Measurements from ENCODE around the gene MRPL9. TPM values are rescaled to one million over a fixed set of nuclear protein-coding genes. Genes with fewer than 3 reads are reported as not detected.

Gene MRPL9
- total and polyA plus RNA-seq, 12 donors, result 39.9 to 57.7 (median 48.1) TPM

DNA sequence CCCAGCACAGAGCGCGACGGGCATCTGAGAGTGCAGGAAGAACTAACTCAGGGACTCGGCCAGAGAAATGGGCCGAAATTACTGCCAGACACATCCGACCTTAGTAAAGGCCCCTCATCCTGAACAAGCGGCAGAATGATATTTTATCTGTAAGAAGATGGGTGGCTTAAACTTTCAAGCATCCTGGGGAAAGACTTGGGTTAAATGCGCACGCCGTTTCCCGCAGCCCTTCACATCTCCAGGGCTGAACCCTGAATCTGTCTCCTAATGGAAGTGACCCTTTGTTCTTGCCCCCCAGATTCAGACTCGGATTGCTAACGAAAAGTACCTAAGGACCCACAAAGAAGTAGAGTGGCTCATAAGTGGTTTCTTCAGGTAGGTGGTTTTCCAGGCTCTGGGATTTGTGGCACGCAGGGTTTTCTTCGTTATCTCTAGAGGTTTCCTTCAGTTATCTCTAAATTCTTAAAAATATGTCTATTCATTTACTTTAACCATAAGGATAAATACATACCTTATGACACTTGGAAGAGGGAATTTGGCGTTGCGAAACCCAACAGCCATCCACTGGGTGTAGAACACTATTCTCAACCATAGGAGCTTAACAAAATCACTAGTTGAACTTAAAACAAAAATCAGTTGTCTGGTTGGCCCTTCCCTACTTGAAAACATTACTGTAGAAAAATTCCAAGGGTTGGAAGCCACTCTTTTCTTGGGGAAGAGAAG lies 41.3 kb downstream of the MRPL9 start:
- Histone ChIP-seq H3K27ac (peak overlapping the region in 3 of 10 donors; percentile 33 to 80 (median 73)), H3K4me1 (peaks cover 4 to 52% (median 36%) of the 10 kb centered on the region in 9 donors), H3K4me3 (peak overlapping the region; percentile 41 to 71 (median 58)), H3K9me3 (no peaks in the 10 kb centered on the region), H3K27me3 (peaks cover 0 to 75% (median 9%) of the 10 kb centered on the region in 7 donors), H3K36me3 (no peaks in the 10 kb centered on the region)
- ATAC-seq (no peak), DNase-seq (no peak)
- intact Hi-C loops (cut with DNase I), result loop anchor here in 1 of 10 donors (10.0 kb wide), 1 partner anchor 107 kb away; the partner anchor contains the start of gene SNX27
- peak in 1 of 9 donors; percentile 10 for TF ChIP-seq CTCF (IDR thresholded peaks at IDR 0.05)
- 30 to 34% methylated on average over 17 of the region's 17 CpGs for WGBS, 2 donors

GRCh38 chr1:151720974-151721787 lies 42.1 kb downstream of the MRPL9 start, which contains the start of gene RIIAD1:
Gene RIIAD1 (plus strand): TSS chr1:151721522. CDS start chr1:151721537, 15 bp downstream.
- peak in 1 of 2 donors; percentile 51 for DNase-seq

GRCh38 chr1:151720554-151720953 lies 42.7 kb downstream of the MRPL9 start:
- no peaks in the 10 kb centered on the region for H3K9me3 ChIP-seq
- TF ChIP-seq CTCF (IDR thresholded peaks at IDR 0.05), result no peak
- WGBS, 2 donors, result 5% methylated on average over 5 of the region's 5 CpGs
- no peaks in the 10 kb centered on the region for H3K36me3 ChIP-seq
- H3K27me3 ChIP-seq, result peaks cover 0 to 77% (median 22%) of the 10 kb centered on the region in 7 donors
- peak overlapping the region; percentile 2 to 80 (median 75) for H3K27ac ChIP-seq
- H3K4me3 ChIP-seq, result peak overlapping the region in 9 of 10 donors; percentile 41 to 71 (median 59)
- DNase-seq (no peak), ATAC-seq (peak; percentile 47 to 76 (median 66))
- intact Hi-C loops (cut with DNase I), result loop anchor here in 1 of 10 donors (10.0 kb wide), 1 partner anchor 106 kb away; the partner anchor contains the start of gene SNX27
- H3K4me1 ChIP-seq, result peaks cover 7 to 58% (median 41%) of the 10 kb centered on the region in 9 donors

More at GRCh38 chr1:151720974-151721787, 42.1 kb downstream of the MRPL9 start, which contains the start of gene RIIAD1:
- Histone ChIP-seq H3K27me3 (peaks cover 0 to 75% (median 17%) of the 10 kb centered on the region in 7 donors), H3K9me3 (no peaks in the 10 kb centered on the region), H3K27ac (peak within 1 kb of the TSS; percentile 2 to 80 (median 75)), H3K4me3 (peak within 1 kb of the TSS; percentile 41 to 71 (median 58)), H3K4me1 (peaks cover 7 to 58% (median 40%) of the 10 kb centered on the region in 9 donors), H3K36me3 (no peaks in the 10 kb centered on the region)
- peak; percentile 76 to 91 (median 86) for ATAC-seq
- peak in 3 of 9 donors; percentile 14 to 32 (median 28) for TF ChIP-seq CTCF (IDR thresholded peaks at IDR 0.05)
- WGBS, 2 donors, result 2% methylated on average over 43 to 44 of the region's 44 CpGs
- intact Hi-C loops (cut with DNase I), result loop anchor here in 1 of 10 donors (10.0 kb wide), 1 partner anchor 106 kb away; the partner anchor contains the start of gene SNX27

DNA sequence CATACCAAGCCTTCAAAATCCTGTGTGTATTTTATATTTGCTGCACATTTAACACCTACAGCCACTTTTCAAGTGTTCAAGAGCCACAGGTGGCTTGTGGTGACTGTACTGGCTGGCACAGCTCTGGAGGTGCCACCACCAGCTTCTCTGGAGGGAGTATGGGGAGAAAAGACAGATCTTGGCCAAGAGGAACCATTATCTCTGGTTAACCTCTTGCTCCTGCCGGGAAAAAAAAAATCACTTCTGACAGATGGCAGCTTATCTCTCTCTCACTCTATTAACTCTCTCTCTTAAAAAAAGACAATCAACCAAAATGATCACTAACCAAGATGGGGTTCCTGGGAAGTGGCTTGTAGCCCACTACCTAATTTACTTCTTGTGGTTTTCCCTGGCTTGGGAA lies 43.2 kb downstream of the MRPL9 start:
- Histone ChIP-seq H3K4me1 (peaks cover 7 to 58% (median 41%) of the 10 kb centered on the region in 9 donors), H3K4me3 (peak overlapping the region in 5 of 10 donors; percentile 56 to 71 (median 60)), H3K27me3 (peaks cover 0 to 77% (median 20%) of the 10 kb centered on the region in 7 donors), H3K27ac (peak overlapping the region in 8 of 10 donors; percentile 67 to 80 (median 76)), H3K9me3 (no peaks in the 10 kb centered on the region), H3K36me3 (no peaks in the 10 kb centered on the region)
- TF ChIP-seq CTCF (IDR thresholded peaks at IDR 0.05), result no peak
- intact Hi-C loops (cut with DNase I), result loop anchor here in 1 of 10 donors (10.0 kb wide), 1 partner anchor 105 kb away; the partner anchor contains the start of gene SNX27
- 0 to 45% methylated on average over 1 of the region's 1 CpG for WGBS, 2 donors
- ATAC-seq (no peak), DNase-seq (no peak)
